HEK293 (cell line): ENCODE data around the gene GNAS-AS1.

Experiments used
- MYNN ChIP-seq: fragments of 450-650 bp; formaldehyde crosslinking; IDR thresholded peaks from 2 replicates; pipeline ENCODE4 v1.5.1; 2016; ENCODE audit warnings: missing biosample characterization, missing genetic modification characterization, borderline replicate concordance
- SETDB1 ChIP-seq: IDR thresholded peaks from one replicate; pipeline ENCODE4 v1.6.1; 2017; ENCODE audit warnings: mild to moderate bottlenecking, low read length, moderate library complexity, mixed read lengths; ENCODE audit not compliant: insufficient read length
- TCF7L2 ChIP-seq: IDR thresholded peaks from 2 replicates; pipeline ENCODE4 v1.6.1; 2011; ENCODE audit warnings: low read depth, mild to moderate bottlenecking, inconsistent platforms, low read length, moderate library complexity, borderline replicate concordance
- ZNF2 ChIP-seq: fragments of 450-650 bp; formaldehyde crosslinking; IDR thresholded peaks from 2 replicates; pipeline ENCODE4 v1.5.1; 2016; ENCODE audit warnings: missing biosample characterization, missing genetic modification characterization
- ZNF391 ChIP-seq: fragments of 450-650 bp; formaldehyde crosslinking; IDR thresholded peaks from 2 replicates; pipeline ENCODE4 v1.5.1; 2016; ENCODE audit warnings: low read depth, missing biosample characterization, missing genetic modification characterization, borderline replicate concordance
- TF ChIP-seq, protein P1 (sequence below): fragments of 450-650 bp; formaldehyde crosslinking; IDR thresholded peaks from 2 replicates; pipeline ENCODE4 v1.5.1; 2016; ENCODE audit warnings: missing biosample characterization, missing genetic modification characterization

GRCh38 chr20:58815448-58815847 is 35.3 kb downstream of the GNAS-AS1 start:
- TF ChIP-seq, protein P1, sequence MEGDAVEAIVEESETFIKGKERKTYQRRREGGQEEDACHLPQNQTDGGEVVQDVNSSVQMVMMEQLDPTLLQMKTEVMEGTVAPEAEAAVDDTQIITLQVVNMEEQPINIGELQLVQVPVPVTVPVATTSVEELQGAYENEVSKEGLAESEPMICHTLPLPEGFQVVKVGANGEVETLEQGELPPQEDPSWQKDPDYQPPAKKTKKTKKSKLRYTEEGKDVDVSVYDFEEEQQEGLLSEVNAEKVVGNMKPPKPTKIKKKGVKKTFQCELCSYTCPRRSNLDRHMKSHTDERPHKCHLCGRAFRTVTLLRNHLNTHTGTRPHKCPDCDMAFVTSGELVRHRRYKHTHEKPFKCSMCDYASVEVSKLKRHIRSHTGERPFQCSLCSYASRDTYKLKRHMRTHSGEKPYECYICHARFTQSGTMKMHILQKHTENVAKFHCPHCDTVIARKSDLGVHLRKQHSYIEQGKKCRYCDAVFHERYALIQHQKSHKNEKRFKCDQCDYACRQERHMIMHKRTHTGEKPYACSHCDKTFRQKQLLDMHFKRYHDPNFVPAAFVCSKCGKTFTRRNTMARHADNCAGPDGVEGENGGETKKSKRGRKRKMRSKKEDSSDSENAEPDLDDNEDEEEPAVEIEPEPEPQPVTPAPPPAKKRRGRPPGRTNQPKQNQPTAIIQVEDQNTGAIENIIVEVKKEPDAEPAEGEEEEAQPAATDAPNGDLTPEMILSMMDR (tag by site-specific recombination), result no peak
- no peak for TF ChIP-seq TCF7L2
- TF ChIP-seq ZNF391 (tag by site-specific recombination), result no peak
- no peak for TF ChIP-seq SETDB1
- no peak for TF ChIP-seq ZNF2 (tag by site-specific recombination)
- TF ChIP-seq MYNN, result no peak
